ENCODE data around the gene RUSF1.
A peak's percentile ranks its signal among the peaks of the same experiment; 100 is the strongest.

RUSF1 gene

GRCh38 chr16:31467151-31467773 is 40.9 kb downstream of the RUSF1 start:
- peak; percentile 32 for DNase-seq

- DNase-seq, result no peak
These were observed 41.8 kb downstream of the RUSF1 start for GRCh38 chr16:31466381-31466841.

GRCh38 chr16:31465788-31466370 is 42.3 kb downstream of the RUSF1 start:
- no peak for DNase-seq

GRCh38 chr16:31464781-31465260 is 43.4 kb downstream of the RUSF1 start:
- DNase-seq, result no peak

GRCh38 chr16:31464348-31464769 is 43.8 kb downstream of the RUSF1 start:
- DNase-seq, result no peak

- no peak for DNase-seq
These were observed 46.0 kb downstream of the RUSF1 start for GRCh38 chr16:31461921-31462804.

- no peak for DNase-seq
These were observed 46.8 kb downstream of the RUSF1 start for GRCh38 chr16:31461201-31461920.

GRCh38 chr16:31460582-31461002 is 47.6 kb downstream of the RUSF1 start:
- peak; percentile 70 for DNase-seq

- peak; percentile 99 for DNase-seq
These were observed 48.3 kb downstream of the RUSF1 start for GRCh38 chr16:31459687-31460581.

GRCh38 chr16:31458844-31459686 is 49.1 kb downstream of the RUSF1 start, which contains the start of gene ARMC5:
ARMC5 (plus strand) TSS chr16:31459501; CDS start chr16:31459525, 24 bp downstream.
- peak; percentile 98 for DNase-seq

- DNase-seq, result peak; percentile 71
These were observed 49.9 kb downstream of the RUSF1 start for GRCh38 chr16:31458073-31458843.

GRCh38 chr16:31456988-31457360 is 51.2 kb downstream of the RUSF1 start:
- DNase-seq, result no peak

GRCh38 chr16:31455601-31456314 is 52.4 kb downstream of the RUSF1 start:
- DNase-seq, result peak; percentile 39

GRCh38 chr16:31453255-31454204 is 54.7 kb downstream of the RUSF1 start:
- DNase-seq, result no peak

- no peak for DNase-seq
These were observed 55.5 kb downstream of the RUSF1 start for GRCh38 chr16:31452631-31453106.

- DNase-seq, result no peak
These were observed 56.4 kb downstream of the RUSF1 start for GRCh38 chr16:31451681-31452351.

GRCh38 chr16:31451201-31451600 is 57.0 kb downstream of the RUSF1 start:
- DNase-seq, result no peak

Data from CD4-positive, alpha-beta T cell treated with Interleukin-17A for 1 hour (primary cell).